Natural killer cell (primary cell): ENCODE measurements around the gene KRTAP5-8. TPM values are rescaled to one million over a fixed set of nuclear protein-coding genes. Genes with fewer than 3 reads are reported as not detected.

Experiments used
- ATAC-seq, 3 donors: fragments of 150-1000 bp in 2 of 3; fragments of 200-7000 bp in 1 of 3; cut with Tn5 transposase; 1 replicate in 1 of 3; 2 replicates in 2 of 3; pipeline ENCODE4 v1.10.0; 2021; ENCODE audit warnings: mild to moderate bottlenecking in 2 of 3, moderate library complexity in 2 of 3
- DNase-seq, 2 donors: peaks; one replicate each; pipeline versions ENCODE4 v3.0.0 to v3.0.0-alpha.2; 2013 to 2021; ENCODE audit warnings: mixed read lengths in 1 of 2
- H3K27ac ChIP-seq: one replicate; pipeline ENCODE4 v1.5.1; 2013; ENCODE audit warnings: mild to moderate bottlenecking, low read length
- H3K27me3 ChIP-seq: one replicate; pipeline ENCODE4 v1.6.1; 2013; ENCODE audit warnings: low read length; ENCODE audit not compliant: control insufficient read depth, insufficient read depth
- H3K36me3 ChIP-seq: one replicate; pipeline ENCODE4 v1.6.1; 2013; ENCODE audit warnings: low read length; ENCODE audit not compliant: control insufficient read depth, insufficient read depth
- H3K4me1 ChIP-seq: one replicate; pipeline ENCODE4 v1.6.1; 2013; ENCODE audit warnings: low read length; ENCODE audit not compliant: control insufficient read depth, insufficient read depth
- H3K4me3 ChIP-seq: one replicate; pipeline ENCODE4 v1.5.1; 2013; ENCODE audit warnings: low read length
- H3K9me3 ChIP-seq: one replicate; pipeline ENCODE4 v1.6.1; 2013; ENCODE audit warnings: low read length; ENCODE audit not compliant: control insufficient read depth, insufficient read depth
- H3K27ac Mint-ChIP-seq, 2 donors: one replicate each; pipeline ENCODE4 v1.8.0; 2022; ENCODE audit warnings: mild to moderate bottlenecking in 2 of 2, mixed read lengths in 2 of 2, moderate library complexity in 1 of 2
- H3K27me3 Mint-ChIP-seq, 2 donors: one replicate each; pipeline ENCODE4 v1.8.0; 2022; ENCODE audit warnings: low read depth in 2 of 2, mixed read lengths in 2 of 2
- H3K36me3 Mint-ChIP-seq: one replicate; pipeline ENCODE4 v1.8.0; 2022; ENCODE audit warnings: mixed read lengths
- H3K4me1 Mint-ChIP-seq, 2 donors: one replicate each; pipeline ENCODE4 v1.8.0; 2022; ENCODE audit warnings: mixed read lengths in 2 of 2
- H3K4me3 Mint-ChIP-seq: one replicate; pipeline ENCODE4 v1.8.0; 2022; ENCODE audit warnings: mild to moderate bottlenecking, moderate library complexity, mixed read lengths
- H3K9me3 Mint-ChIP-seq, 2 donors: one replicate each; pipeline ENCODE4 v1.8.0; 2022; ENCODE audit warnings: mixed read lengths in 2 of 2
- CTCF ChIP-seq: fragments of 200-600 bp; IDR thresholded peaks from one replicate; pipeline ENCODE4 v1.8.0; 2022; ENCODE audit warnings: antibody characterized with exemption
- WGBS: methylation state at CpG from one replicate; pipeline ENCODE4 v1.1.7; 2013; ENCODE audit warnings: missing lambda C conversion rate; ENCODE audit not compliant: insufficient coverage; 5-methylcytosine and 5-hydroxymethylcytosine counted together
- intact Hi-C: fragments of 100-400 bp; cut with micrococcal nuclease; formaldehyde crosslinking; loops from one replicate; pipeline ENCODE4 v1.14.2; 2022
- total RNA-seq, 4 donors: library from RNA; stranded (reverse); fragments of 120-200 nt in 1 of 4; gene quantifications; one replicate each; pipeline versions ENCODE4 v1.2.3 to v1.2.4, GENCODE V29; 2013 to 2022

KRTAP5-8 gene
- total RNA-seq, 3 donors from 2014 or later (not counting 1 experiment from before 2014, with no cell fraction given): not detected

- no peaks in the 10 kb centered on the region for H3K36me3 ChIP-seq
- ATAC-seq (no peak), DNase-seq (no peak)
- peaks cover 16 to 18% of the 10 kb centered on the region in 2 donors for H3K27me3 Mint-ChIP-seq
- 85% methylated on average over 7 of the region's 7 CpGs for WGBS
- no peaks in the 10 kb centered on the region for H3K9me3 ChIP-seq
- peaks cover 7 to 17% of the 10 kb centered on the region in 2 donors for H3K4me1 Mint-ChIP-seq
- H3K9me3 Mint-ChIP-seq: no peaks in the 10 kb centered on the region
- no peaks in the 10 kb centered on the region for H3K27me3 ChIP-seq
- no peak overlapping the region for H3K4me3 Mint-ChIP-seq
- intact Hi-C loops: no loop called here
- no peaks in the 10 kb centered on the region for H3K4me1 ChIP-seq
- no peak overlapping the region for H3K4me3 ChIP-seq
- H3K27ac Mint-ChIP-seq: no peak overlapping the region
- no peak for TF ChIP-seq CTCF
- no peak overlapping the region for H3K27ac ChIP-seq
- no peaks in the 10 kb centered on the region for H3K36me3 Mint-ChIP-seq
These were observed 4.6 kb downstream of the KRTAP5-8 start for GRCh38 chr11:71542382-71542781.

- Mint-ChIP-seq H3K36me3 (no peaks in the 10 kb centered on the region), H3K4me3 (no peak overlapping the region), H3K27ac (no peak overlapping the region), H3K4me1 (peaks cover 7 to 17% of the 10 kb centered on the region in 2 donors), H3K9me3 (no peaks in the 10 kb centered on the region), H3K27me3 (peaks cover 18 to 24% of the 10 kb centered on the region in 2 donors)
- H3K36me3 ChIP-seq: no peaks in the 10 kb centered on the region
- H3K27ac ChIP-seq: no peak overlapping the region
- 80% methylated on average over 15 of the region's 15 CpGs for WGBS
- H3K9me3 ChIP-seq: no peaks in the 10 kb centered on the region
- no peaks in the 10 kb centered on the region for H3K4me1 ChIP-seq
- ATAC-seq: no peak
- no peaks in the 10 kb centered on the region for H3K27me3 ChIP-seq
- no peak for DNase-seq
- TF ChIP-seq CTCF: no peak
- intact Hi-C loops: no loop called here
- no peak overlapping the region for H3K4me3 ChIP-seq
These were observed 5.3 kb downstream of the KRTAP5-8 start for GRCh38 chr11:71542879-71543777.

GRCh38 chr11:71543866-71544265, 6.0 kb downstream of the KRTAP5-8 start:
- TF ChIP-seq CTCF: no peak
- H3K4me1 ChIP-seq: no peaks in the 10 kb centered on the region
- Mint-ChIP-seq H3K27ac (no peak overlapping the region), H3K27me3 (peaks cover 21 to 26% of the 10 kb centered on the region in 2 donors), H3K4me1 (peaks cover 7 to 17% of the 10 kb centered on the region in 2 donors), H3K36me3 (no peaks in the 10 kb centered on the region), H3K4me3 (no peak overlapping the region), H3K9me3 (no peaks in the 10 kb centered on the region)
- H3K27me3 ChIP-seq: no peaks in the 10 kb centered on the region
- ATAC-seq: peak in 1 of 3 donors; percentile 41
- under 1% methylated on average over 8 of the region's 8 CpGs for WGBS
- intact Hi-C loops: no loop called here
- no peak for DNase-seq
- H3K27ac ChIP-seq: no peak overlapping the region
- no peaks in the 10 kb centered on the region for H3K9me3 ChIP-seq
- H3K4me3 ChIP-seq: no peak overlapping the region
- no peaks in the 10 kb centered on the region for H3K36me3 ChIP-seq
